Measurements from ENCODE around the gene FN3K.

- TF ChIP-seq ZNF248 (tag by site-specific recombination; IDR thresholded peaks at IDR 0.05) (no peak), ZNF274 (IDR thresholded peaks at IDR 0.05; ENCODE audit: low read length) (no peak), ZNF274 (tag by site-specific recombination; IDR thresholded peaks at IDR 0.05; ENCODE audit: borderline replicate concordance) (no peak)
- TF ChIP-seq, protein P1, sequence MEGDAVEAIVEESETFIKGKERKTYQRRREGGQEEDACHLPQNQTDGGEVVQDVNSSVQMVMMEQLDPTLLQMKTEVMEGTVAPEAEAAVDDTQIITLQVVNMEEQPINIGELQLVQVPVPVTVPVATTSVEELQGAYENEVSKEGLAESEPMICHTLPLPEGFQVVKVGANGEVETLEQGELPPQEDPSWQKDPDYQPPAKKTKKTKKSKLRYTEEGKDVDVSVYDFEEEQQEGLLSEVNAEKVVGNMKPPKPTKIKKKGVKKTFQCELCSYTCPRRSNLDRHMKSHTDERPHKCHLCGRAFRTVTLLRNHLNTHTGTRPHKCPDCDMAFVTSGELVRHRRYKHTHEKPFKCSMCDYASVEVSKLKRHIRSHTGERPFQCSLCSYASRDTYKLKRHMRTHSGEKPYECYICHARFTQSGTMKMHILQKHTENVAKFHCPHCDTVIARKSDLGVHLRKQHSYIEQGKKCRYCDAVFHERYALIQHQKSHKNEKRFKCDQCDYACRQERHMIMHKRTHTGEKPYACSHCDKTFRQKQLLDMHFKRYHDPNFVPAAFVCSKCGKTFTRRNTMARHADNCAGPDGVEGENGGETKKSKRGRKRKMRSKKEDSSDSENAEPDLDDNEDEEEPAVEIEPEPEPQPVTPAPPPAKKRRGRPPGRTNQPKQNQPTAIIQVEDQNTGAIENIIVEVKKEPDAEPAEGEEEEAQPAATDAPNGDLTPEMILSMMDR (tag by site-specific recombination; IDR thresholded peaks at IDR 0.05) = no peak
Observed at GRCh38 chr17:82737967-82738877, 2.8 kb downstream of the FN3K start.

Data from HEK293 (cell line).